Measurements from ENCODE around the gene SH3RF1. TPM values are rescaled to one million over a fixed set of nuclear protein-coding genes. Genes with fewer than 3 reads are reported as not detected.

SH3RF1 gene
- total and polyA plus RNA-seq, 2 of the 8 experiments (the other 6 are each of a cell fraction or from before 2014, with no cell fraction given) = 6.9 to 15.1 TPM

- TF ChIP-seq CHD7 (IDR thresholded peaks at IDR 0.05; ENCODE audit: insufficient replicate concordance, low read length) (no peak), MAX (IDR thresholded peaks at IDR 0.05) (no peak)
Measured at GRCh38 chr4:169127314-169127713, 143.4 kb downstream of the SH3RF1 start (continued).
